Anterior cingulate cortex (tissue), 58 donors: ENCODE data around the gene GPC6.

Experiments
- DNase-seq, 58 donors: peaks; one replicate each; lab custom pipeline; 2025; lab: John Stamatoyannopoulos, UW

The GPC6 gene

DNA sequence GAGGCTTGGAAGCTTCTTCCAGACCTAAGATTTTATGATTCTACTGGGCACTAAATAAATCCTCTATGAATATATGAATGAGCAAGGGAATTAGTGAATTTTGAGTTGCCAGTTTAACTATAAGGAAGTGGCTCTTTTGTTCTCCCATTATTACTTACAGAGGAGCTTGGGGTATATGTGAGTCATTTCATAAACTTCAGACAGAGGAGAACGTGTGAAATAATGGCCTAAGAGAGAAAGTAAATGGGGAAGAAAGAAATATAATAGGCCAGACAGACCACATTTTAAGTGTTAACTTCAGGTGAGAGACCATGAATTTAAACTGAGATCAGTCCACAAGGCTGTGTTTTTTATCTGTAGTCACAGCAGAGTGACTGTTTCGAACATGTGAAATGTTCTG, 570.9 kb downstream of the GPC6 start:
- no peak for DNase-seq

DNA sequence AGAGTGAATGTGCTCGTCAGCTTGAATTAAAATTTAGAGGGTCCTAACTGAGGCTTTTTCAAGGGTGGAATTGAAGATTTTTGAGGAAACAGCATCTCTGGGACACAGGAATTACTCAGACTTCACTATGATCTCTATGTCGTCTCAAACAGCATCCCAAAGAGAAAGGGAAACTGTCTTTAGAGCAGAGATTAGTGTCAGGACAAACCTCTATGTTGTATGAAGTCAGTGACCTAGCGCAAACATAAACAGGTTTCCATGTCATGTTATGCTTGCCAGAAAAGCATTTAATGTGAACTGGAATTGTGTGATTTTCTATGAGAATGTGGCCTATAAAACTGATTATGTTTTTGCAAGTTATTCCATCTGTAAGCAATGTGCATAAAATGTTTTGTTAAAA, 573.7 kb downstream of the GPC6 start:
- no peak for DNase-seq

DNA sequence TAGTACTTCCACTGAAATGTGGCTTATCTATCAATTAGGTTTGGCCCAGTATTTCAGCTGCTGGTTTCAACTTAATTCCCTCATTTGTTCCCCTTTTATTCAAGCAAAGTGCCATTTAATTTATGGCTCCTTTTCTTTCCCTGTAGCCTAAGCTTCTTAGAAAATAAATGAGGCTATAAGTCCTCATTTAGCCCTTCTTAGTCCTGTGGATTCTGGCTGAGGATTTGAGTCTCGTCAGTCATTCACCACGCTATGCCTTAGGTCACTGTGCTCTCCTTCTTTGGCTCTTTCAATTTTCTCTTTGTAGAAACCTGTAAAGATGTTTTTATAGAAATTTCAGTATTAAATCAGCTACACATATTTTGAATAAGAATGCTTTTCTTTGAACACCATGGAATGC, 579.1 kb downstream of the GPC6 start:
- DNase-seq: no peak

DNA sequence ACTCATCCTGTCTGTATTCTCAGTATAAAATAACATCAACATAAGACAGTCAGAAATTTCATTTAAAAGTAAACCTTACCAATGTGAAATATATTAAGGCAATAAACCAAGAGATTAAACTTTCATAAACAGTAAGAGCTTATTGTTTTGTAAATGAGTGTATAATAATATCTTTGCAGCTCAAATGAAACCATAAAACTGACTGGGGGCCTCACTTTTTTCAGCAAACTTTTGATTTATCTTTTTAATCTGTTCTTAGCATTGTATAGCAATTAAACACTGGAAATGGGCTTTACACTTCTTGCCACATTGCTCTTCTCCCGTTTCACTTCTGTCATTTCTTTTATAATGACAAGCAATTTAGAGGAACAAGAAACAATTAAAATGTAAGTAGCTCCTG, 580.3 kb downstream of the GPC6 start:
- DNase-seq: no peak

DNA sequence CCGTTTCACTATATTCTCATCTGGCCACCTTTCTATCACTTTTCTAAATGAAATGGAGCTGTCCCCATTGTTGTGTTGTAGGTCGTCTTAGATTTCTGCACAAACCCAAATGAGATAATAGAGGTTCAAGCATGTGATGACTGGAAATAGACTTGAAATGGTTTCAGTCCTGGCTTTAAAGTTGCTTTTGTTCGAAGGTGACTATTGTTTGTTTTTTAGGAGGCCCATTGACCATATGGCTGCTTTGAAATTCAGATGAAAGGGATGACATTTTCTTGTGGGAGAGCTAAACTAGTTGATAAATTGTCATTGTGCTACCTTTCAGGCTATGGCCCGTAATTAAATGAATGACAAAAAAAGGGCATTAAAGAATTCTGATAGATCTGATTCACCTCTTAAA, 583.7 kb downstream of the GPC6 start:
- DNase-seq: no peak

DNA sequence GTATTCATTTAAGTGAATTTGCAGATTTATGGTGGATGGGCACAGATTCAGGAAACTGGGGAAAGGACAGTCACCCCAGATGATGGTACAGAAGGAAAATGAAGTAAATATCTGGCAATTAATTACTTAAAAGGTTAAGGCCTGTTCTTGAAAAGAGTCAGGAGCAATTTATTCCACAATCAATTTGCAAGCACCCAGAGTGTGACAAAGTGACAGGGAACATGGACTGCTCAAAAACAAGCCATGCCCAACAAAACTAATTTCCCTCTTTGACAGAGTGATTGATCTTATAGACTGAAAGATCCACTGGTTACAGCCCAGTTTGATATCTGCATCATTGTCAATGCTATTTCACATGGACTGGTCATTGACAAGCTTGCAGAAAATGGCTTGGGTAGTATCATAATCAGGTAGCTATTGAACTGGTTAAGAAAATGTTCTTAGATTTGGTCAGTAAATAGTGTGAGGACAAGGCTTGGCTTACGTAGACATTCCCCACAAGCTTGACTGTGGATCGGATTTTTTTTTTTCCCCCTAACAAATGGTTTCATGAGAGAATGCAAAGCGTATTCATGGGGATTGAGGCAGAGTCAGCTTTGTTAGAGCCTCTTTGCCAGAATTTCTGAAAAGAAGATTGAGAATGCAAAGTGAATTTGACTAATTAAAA, 584.6 kb downstream of the GPC6 start:
- no peak for DNase-seq

DNA sequence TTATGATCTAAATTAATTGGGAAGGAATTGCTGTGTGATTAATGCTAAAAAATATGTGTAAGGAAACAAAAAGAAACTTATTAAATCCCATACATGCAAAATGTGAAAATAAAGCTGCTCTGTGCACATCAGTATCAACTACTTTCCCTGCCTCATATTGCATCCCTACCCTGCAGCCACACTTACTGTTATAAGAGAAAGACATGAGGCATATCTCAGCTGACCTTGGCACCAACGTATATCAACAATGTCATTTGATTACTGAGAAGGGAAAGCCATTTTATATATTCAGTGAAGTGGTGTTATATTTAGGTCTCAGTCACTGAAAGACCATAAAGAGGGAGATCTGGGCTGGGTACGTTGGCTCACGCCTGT, 585.1 kb downstream of the GPC6 start:
- no peak for DNase-seq

DNA sequence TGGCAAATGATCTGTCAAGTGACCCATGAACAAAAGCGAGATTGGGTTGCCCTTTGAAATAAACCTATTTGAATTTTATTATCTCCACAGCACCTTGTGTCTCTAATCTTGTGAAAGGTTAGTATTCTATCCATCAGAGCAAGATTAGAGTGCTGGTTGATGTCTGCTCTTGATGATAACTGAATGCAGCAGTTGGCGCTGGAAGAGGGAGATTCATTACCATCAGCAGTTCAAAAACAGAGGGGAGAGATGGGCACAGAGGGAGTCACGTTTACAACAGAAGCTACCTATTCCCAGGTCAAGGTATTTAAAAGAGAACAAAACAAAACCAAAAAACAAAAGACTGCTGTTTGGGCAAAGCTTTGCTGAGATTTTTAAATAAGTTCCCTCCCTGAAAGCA, 588.1 kb downstream of the GPC6 start:
- no peak for DNase-seq

DNA sequence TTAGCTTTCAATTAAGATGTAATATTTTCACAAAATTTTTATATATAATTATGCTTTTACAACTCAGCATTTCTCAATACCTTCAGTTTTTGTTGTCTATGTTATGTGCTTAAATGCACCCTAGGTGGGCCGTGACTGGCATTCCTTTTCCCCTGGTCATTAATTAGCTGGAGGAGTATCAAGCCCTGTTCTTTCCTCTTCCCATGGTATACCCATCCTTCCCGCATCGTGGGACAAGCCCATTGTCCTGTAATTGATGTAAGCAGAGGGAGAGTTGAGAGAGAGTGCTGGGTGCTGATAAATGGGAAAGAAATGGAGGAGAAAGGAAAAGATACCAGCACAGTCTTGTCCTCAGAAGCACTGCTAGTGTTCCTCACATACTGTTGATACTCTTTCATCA, 591.7 kb downstream of the GPC6 start:
- DNase-seq: no peak

DNA sequence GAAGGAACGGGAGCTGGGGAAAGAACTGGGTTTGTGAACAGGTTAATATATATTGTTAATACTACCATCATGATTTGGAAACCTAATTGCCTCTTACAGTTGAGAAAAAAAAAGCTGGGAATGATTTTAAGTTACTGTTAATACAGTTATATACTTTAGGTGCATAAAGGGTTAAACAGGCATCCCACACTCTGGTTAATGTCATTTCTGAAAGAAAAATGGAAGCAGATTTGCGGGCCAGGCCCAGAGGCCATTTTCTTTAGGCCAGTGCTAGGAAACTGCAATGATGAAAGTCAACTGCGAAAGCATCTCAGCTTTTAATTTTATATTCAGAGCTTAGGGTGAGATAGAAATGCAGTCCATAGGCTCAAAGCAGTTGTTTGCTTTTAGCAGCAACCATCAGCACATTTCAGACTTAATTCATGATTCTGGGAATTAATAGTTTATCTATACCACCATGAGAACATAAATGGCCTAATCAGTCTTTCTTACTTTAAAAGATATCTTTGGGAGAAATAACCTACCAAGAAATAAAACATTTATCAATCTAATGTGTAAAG, 592.8 kb downstream of the GPC6 start:
- no peak for DNase-seq

DNA sequence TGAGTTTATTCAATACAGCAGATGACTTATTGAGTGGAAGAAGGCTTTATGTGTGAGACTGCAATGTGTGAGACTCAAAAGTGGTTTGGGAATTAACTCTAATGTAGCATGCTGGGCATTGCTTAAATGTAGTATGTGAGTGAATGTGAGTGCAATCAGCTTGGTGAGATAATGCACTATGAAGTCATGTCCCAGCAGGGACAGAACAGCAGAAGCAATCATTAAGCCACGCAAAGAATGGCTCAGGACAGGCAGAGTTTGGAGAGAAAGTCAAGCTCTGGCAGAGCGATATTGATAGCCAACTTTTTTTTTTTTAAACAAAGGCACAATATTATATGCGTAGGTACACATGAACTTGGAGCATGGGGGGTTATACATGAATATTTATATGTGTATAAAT, 597.7 kb downstream of the GPC6 start:
- DNase-seq: no peak

DNA sequence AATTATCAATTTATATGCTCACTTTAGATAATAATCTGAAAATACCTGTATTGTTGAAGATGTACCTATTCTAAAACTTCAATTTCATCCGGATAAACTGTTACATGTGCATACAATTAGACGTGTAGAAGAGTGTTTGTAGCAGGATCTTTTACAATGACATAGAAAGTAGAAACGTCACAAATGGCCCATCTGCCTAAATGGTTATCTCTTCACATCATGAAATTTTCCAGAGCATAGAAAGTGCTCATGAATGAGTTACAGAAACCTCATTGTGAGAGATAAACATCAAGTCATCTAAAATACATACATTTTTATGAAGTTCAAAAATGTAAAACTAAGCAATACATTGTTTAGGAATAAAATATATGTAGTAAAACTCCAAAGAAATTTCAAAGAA, 607.4 kb downstream of the GPC6 start:
- no peak for DNase-seq

DNA sequence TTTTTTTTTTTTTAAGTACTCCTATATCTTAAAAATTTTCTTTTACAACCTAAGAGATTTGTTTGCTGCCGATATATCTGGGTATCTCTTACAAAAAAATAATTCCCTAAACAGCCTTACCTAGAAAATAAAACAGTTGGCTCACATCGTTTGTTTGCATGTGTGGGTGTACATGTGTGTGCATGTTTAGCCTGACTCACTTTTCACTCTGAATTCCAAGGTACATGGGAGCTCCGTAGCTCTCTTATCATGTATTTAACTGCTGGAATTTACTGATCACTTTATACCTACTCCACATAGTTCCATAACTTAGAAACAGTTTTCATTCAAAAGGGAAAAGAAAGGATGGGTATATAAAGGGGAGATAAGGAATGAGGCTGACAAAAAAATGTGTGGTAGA, 616.5 kb downstream of the GPC6 start:
- DNase-seq: no peak

DNA sequence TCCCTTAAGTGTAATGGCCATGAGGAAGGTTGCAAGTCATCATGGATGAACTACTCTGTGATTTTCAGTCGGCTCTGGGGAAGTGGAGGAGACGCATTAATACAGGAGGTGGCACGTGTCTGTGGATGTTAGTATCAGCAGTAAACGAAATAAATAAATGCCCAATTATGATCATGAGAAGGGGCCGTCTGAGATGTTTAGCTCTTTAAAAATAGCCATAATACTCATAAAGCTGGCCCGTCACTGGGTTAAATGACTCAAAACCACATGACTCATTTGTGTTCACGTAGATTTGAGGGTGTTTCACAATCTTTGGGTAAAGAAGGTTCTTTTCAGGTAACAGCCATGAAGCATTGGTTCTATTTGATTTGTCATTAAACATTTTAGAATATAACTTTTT, 620.6 kb downstream of the GPC6 start:
- DNase-seq: no peak

DNA sequence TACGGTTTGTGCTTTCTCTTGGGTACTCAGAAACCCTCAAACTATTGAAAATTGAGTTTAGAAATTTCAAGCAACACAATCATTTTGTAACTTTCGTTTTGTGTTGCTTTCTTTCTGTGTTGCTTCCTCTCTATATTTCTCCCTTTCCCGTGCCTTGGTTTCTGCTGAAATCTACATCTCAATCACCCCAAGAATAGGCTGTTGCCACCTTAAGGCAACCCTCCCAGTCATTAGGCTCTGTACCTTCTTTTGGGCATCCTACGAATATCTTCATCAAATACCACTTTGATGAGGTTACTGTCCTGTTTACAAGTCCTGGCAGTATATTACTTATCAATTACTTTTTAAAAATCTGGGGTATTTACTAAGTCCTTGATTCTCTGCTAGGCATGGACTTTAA, 621.6 kb downstream of the GPC6 start:
- DNase-seq: no peak

DNA sequence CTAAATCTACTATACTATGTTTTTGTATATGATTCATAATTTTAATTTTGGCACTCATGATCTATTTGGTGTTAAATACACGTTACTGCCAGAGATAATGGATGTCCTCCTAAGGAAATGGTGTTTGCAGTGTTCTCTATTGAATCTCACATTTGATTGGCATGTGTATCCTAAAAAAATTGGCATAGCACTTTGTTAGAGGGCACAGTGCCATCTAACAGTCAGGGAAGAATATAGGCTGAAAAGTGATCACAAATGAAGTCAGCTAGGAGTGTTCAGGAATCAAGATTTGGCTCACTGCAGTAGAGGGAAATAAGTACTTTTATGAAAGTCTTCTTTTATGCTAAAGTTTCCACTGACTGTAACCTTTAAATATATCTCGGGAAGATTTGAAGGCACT, 624.6 kb downstream of the GPC6 start:
- DNase-seq: no peak

DNA sequence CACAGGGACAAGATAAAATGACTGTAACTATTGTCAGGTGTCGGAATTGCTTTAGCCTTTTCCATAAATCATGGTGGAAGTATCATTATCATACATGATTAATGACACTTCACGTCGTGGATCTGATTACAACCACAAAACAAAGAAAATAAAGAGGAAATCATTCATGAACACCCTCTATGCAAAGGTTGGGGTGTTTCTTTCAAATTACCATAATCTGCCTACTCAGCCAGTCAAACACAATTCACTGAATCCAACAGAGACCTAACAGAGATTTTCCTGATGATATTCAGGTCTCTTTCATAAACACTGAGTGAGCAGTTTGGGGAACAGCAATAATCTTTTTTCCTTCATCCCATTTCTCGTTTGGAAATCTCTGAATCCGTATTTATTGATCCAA, 627.3 kb downstream of the GPC6 start:
- no peak for DNase-seq

DNA sequence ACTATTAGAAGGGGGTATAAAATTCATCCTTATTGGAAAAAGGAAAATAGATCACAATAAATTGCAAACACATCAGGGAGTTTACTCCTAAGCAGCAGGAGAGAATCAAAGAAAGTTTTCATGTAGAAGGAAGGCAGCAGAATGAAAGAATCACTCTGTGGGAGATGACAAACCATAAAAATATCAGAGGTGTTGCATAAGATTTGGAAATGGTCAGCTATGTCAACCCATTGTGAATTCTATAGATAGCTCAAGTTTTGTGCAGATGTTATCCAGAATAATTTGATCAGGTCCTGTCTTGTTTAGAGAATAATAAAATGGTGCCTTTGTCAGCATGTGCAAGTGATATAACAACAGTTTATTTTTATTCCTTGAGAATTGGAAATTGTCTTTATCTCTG, 630.5 kb downstream of the GPC6 start:
- DNase-seq: no peak

DNA sequence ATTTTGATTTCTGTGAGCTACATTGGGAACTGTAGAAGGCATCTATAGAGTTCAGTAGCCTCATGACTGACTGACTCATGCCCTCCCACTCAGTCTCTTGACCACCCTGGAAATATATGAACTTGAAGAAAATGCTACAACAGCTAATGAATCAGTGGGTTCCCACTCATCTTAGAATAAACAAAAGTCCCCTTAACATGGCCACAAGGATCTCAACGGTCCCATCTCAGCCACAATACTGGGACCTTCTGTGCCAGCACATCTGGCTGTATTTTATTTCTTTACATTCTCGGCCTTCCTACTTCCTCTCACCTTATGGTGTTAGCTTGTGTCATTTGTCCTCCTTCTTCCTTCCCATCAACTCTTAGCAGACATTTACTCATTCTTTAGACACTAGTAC, 633.1 kb downstream of the GPC6 start:
- no peak for DNase-seq

DNA sequence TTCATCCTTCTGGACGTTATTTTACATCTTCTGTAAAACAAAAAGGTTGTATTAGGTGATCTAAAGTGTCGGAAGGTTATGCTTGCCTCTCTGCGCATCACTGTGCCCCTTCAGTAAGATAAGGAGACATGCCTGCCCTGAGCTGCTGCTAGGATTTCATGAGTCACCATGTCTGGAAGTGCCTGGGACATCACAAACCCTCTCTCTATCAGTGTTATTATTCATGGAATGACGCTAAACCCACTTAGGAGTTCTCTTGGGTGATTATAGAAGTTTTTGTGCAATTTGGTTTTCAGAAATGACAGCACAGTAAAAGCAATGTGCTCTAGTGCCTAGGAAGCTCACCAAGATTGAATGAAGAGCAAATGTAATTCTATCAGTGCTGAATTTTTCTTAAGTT, 635.2 kb downstream of the GPC6 start:
- peak in 1 of 58 donors; percentile 2 for DNase-seq

DNA sequence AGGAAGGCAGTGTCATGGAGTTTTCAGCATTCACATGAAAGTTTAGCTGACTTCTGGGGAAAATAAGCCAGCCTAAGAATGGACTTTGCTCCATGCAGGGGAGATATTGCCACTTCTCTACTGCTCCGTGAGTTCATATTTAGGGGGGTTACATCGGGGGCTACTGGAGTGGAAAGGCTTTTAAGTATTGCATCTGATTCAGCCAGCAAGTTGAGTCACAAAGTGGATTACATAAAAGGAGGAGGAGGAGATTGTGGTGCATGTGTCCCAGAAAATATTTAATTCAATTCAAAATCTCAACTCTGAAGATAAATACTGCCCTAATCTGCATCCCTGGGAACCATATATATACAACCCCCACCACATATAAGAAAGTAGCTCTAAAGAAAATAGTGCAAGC, 635.7 kb downstream of the GPC6 start:
- no peak for DNase-seq

DNA sequence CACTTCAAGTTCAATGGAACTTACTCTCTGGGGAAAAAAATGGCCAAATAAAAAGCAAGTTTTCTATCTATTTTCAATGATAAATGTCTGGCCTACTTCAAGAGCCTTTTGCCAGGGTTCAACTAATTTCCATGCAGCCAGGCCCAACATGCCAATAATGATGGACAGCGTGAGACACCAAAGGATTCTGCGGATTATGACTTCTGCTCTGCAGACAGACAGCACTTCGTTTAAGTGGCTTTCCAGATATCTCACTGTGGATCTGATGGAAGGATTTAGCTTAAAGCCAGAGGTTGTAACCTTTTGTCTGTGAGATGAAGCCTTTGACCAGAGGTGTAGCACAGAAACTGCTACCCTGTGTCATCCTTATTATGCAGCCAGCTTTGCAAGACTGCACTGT, 638.6 kb downstream of the GPC6 start:
- DNase-seq: no peak

DNA sequence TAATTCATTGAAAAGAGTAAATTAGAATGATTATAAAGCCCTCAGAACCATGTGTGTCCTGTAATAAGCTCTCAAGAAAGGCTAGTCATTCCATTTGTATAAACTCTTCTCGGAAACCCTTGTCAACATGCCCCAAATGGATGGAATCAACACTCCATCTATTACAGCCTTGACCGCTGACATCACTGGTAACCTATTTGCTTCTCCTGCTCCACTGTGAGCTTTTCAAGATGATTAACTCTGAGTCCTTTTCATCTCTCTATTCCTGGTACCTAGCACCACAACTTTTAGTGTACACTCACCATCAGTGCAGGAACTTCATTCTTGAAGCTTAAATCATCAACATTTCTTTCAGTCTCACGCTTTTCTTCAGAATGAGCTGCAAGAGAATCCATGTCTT, 640.9 kb downstream of the GPC6 start:
- DNase-seq: no peak
